Brain microvascular endothelial cell (primary cell): Measurements from ENCODE around the gene PAM.
"Not testable (repeated sequence)": the region's sequence is repeated elsewhere in the genome, so short reads cannot be mapped to it uniquely, and the experiment has no call there.

Source experiments
- DNase-seq: peaks from one replicate; pipeline ENCODE4 v3.0.0-alpha.2; 2020
- H3K27ac ChIP-seq: fragments of 250-450 bp; sonication (Bioruptor Pico); 2 replicates; pipeline ENCODE4 v1.5.1; 2020; ENCODE audit warnings: mild to moderate bottlenecking, moderate library complexity
- H3K27me3 ChIP-seq: fragments of 250-450 bp; sonication (Bioruptor Pico); replicated peaks from 2 replicates; pipeline ENCODE4 v1.5.1; 2020; ENCODE audit warnings: mild to moderate bottlenecking
- H3K36me3 ChIP-seq: fragments of 250-450 bp; sonication (Bioruptor Pico); replicated peaks from 2 replicates; pipeline ENCODE4 v1.5.1; 2020; ENCODE audit warnings: mild to moderate bottlenecking
- H3K4me3 ChIP-seq: 2 replicates; pipeline ENCODE4 v1.5.1; 2011; ENCODE audit warnings: low read depth, mild to moderate bottlenecking, control low read depth, low read length, moderate library complexity
- CTCF ChIP-seq: IDR thresholded peaks from 2 replicates; pipeline ENCODE4 v1.5.1; 2011; ENCODE audit warnings: low read depth, mild to moderate bottlenecking, moderate library complexity, low read length, control low read depth, inconsistent platforms; ENCODE audit errors: missing control alignments
- in situ Hi-C: cut with HindIII; loops from 2 replicates; pipeline ENCODE4 v1.10.0; 2017; ENCODE audit warnings: low sequenced_read_pairs, low pct_ligation_motif_present

The PAM gene

GRCh38 chr5:102999191-102999590 is 244.1 kb downstream of the PAM start:
- in situ Hi-C loops = no loop called here
- no peaks in the 10 kb centered on the region for H3K36me3 ChIP-seq
- DNase-seq = no peak
- no peak for TF ChIP-seq CTCF
- H3K27ac ChIP-seq = no peak overlapping the region
- no peak overlapping the region for H3K4me3 ChIP-seq
- no peaks in the 10 kb centered on the region for H3K27me3 ChIP-seq

- in situ Hi-C loops, H3K27me3 ChIP-seq, H3K27ac ChIP-seq, H3K4me3 ChIP-seq, DNase-seq, H3K36me3 ChIP-seq: not testable (repeated sequence)
Measured at GRCh38 chr5:102999621-103000020, 244.5 kb downstream of the PAM start.

GRCh38 chr5:103000089-103000488 is 245.0 kb downstream of the PAM start:
- H3K36me3 ChIP-seq = no peaks in the 10 kb centered on the region
- in situ Hi-C loops = no loop called here
- no peaks in the 10 kb centered on the region for H3K27me3 ChIP-seq

GRCh38 chr5:103003872-103004271 is 248.8 kb downstream of the PAM start:
- TF ChIP-seq CTCF = no peak
- DNase-seq = no peak
- no peak overlapping the region for H3K4me3 ChIP-seq
- no peak overlapping the region for H3K27ac ChIP-seq
- no peaks in the 10 kb centered on the region for H3K36me3 ChIP-seq
- in situ Hi-C loops = no loop called here
- H3K27me3 ChIP-seq = no peaks in the 10 kb centered on the region

More at GRCh38 chr5:103000089-103000488, 245.0 kb downstream of the PAM start:
- DNase-seq = no peak
- Histone ChIP-seq H3K27ac (no peak overlapping the region), H3K4me3 (no peak overlapping the region)
- no peak for TF ChIP-seq CTCF

GRCh38 chr5:103005276-103005675 is 250.2 kb downstream of the PAM start:
- Histone ChIP-seq H3K27ac (no peak overlapping the region), H3K36me3 (no peaks in the 10 kb centered on the region), H3K4me3 (no peak overlapping the region), H3K27me3 (no peaks in the 10 kb centered on the region)
- in situ Hi-C loops = no loop called here
- DNase-seq = no peak
- no peak for TF ChIP-seq CTCF

- no peaks in the 10 kb centered on the region for H3K27me3 ChIP-seq
- no peak for DNase-seq
- H3K4me3 ChIP-seq = no peak overlapping the region
- in situ Hi-C loops = no loop called here
- H3K36me3 ChIP-seq = no peaks in the 10 kb centered on the region
- H3K27ac ChIP-seq = no peak overlapping the region
- no peak for TF ChIP-seq CTCF
Measured at GRCh38 chr5:103006921-103007320, 251.8 kb downstream of the PAM start.
